GM21515 (cell line): ENCODE data around the gene MAP4K2.

ENCODE experiments used
- ATAC-seq: cut with Tn5 transposase; IDR thresholded peaks from one replicate; pipeline ENCODE4 v1.9.1; 2021; ENCODE audit not compliant: unreplicated experiment

The MAP4K2 gene

GRCh38 chr11:64755681-64756361 lies 47.2 kb downstream of the MAP4K2 start:
- ATAC-seq, result no peak

GRCh38 chr11:64754919-64755662 lies 47.9 kb downstream of the MAP4K2 start:
- ATAC-seq, result no peak

GRCh38 chr11:64754124-64754918 lies 48.7 kb downstream of the MAP4K2 start:
- ATAC-seq, result no peak

GRCh38 chr11:64753380-64754123 lies 49.5 kb downstream of the MAP4K2 start:
- no peak for ATAC-seq

- no peak for ATAC-seq
Observed at GRCh38 chr11:64753019-64753379, 50.0 kb downstream of the MAP4K2 start.

- ATAC-seq, result no peak
Observed at GRCh38 chr11:64752175-64752970, 50.6 kb downstream of the MAP4K2 start.

GRCh38 chr11:64751580-64751979 lies 51.4 kb downstream of the MAP4K2 start:
- no peak for ATAC-seq

GRCh38 chr11:64751136-64751535 lies 51.9 kb downstream of the MAP4K2 start:
- no peak for ATAC-seq

- no peak for ATAC-seq
Observed at GRCh38 chr11:64750361-64751054, 52.5 kb downstream of the MAP4K2 start.

- no peak for ATAC-seq
Observed at GRCh38 chr11:64747961-64748665, 54.9 kb downstream of the MAP4K2 start.

- ATAC-seq, result no peak
Observed at GRCh38 chr11:64746486-64746885, 56.5 kb downstream of the MAP4K2 start.

- no peak for ATAC-seq
Observed at GRCh38 chr11:64745521-64746328, 57.3 kb downstream of the MAP4K2 start.

GRCh38 chr11:64745189-64745520 lies 57.9 kb downstream of the MAP4K2 start:
- no peak for ATAC-seq

GRCh38 chr11:64744544-64745188 lies 58.3 kb downstream of the MAP4K2 start:
- no peak for ATAC-seq

GRCh38 chr11:64743591-64744543 lies 59.1 kb downstream of the MAP4K2 start, which contains the start of gene RASGRP2:
Gene RASGRP2 (minus strand): TSS chr11:64744142. CDS start chr11:64742866, 1,276 bp downstream.
- ATAC-seq, result no peak

- ATAC-seq, result no peak
Observed at GRCh38 chr11:64742889-64743590, 60.0 kb downstream of the MAP4K2 start.
